ACHN (cell line): ENCODE results near the gene C1QTNF3.
"Not testable (repeated sequence)": the region's sequence is repeated elsewhere in the genome, so short reads cannot be mapped to it uniquely, and the experiment has no call there.

ENCODE experiments used
- DNase-seq: peaks from one replicate; pipeline ENCODE4 v3.0.0-alpha.2; 2015
- in situ Hi-C: cut with HindIII; loops from 2 replicates; pipeline ENCODE4 v1.10.0; 2017; ENCODE audit warnings: low sequenced_read_pairs, low pct_ligation_motif_present, low pct_unique_long_range_greater_than_20kb

Gene C1QTNF3, protein sequence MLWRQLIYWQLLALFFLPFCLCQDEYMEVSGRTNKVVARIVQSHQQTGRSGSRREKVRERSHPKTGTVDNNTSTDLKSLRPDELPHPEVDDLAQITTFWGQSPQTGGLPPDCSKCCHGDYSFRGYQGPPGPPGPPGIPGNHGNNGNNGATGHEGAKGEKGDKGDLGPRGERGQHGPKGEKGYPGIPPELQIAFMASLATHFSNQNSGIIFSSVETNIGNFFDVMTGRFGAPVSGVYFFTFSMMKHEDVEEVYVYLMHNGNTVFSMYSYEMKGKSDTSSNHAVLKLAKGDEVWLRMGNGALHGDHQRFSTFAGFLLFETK

GRCh38 chr5:34043099-34043876 is at the start of gene C1QTNF3:
C1QTNF3 (minus strand) TSS chr5:34043213; CDS start chr5:34043125, 88 bp downstream.
- in situ Hi-C loops = no loop called here
- DNase-seq = no peak

- DNase-seq, in situ Hi-C loops: not testable (repeated sequence)
Observed at GRCh38 chr5:34091039-34091438, 48.0 kb upstream of the C1QTNF3 start.

DNA sequence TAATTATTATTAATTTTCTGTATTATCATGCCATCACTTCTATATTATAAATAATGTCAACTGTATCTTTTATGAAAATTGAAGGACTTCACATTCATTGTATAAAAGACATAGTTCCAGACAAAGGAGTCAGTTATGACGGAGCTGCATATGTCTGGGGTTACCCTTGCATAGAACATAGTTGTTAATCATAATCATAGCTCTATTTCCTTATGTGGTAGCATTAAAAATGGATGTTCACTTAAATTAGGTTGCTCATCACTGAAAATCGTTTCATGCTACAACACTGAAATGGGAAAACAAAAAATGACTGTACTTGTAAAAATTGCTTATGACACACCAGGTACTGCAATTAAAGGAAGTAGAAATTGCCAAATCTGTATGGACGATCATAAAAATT is 46.8 kb upstream of the C1QTNF3 start:
- DNase-seq, in situ Hi-C loops: not testable (repeated sequence)

GRCh38 chr5:34087728-34088127 is 44.7 kb upstream of the C1QTNF3 start:
- in situ Hi-C loops, DNase-seq: not testable (repeated sequence)

DNA sequence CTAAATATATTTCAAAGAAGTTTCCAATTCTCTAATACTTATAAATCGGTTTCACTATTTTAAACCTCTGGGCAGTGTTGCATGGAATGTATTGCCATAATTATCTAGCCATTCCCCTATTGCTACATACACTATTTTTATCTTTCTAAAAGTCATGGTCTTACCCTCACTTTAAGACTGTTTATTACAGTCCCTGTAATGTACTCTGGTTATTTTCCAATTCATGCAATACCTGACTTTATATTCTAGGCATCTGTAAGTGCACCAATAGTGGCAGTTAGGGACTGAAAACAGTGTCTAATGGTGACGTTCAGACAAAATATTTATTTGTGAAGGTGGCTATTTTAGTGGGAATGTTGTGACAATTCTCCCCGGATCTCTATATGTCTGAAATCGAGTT is 40.9 kb upstream of the C1QTNF3 start:
- in situ Hi-C loops = not testable (repeated sequence)

GRCh38 chr5:34079505-34079904 is 36.5 kb upstream of the C1QTNF3 start:
- DNase-seq, in situ Hi-C loops: not testable (repeated sequence)

More for the DNA sequence above, 40.9 kb upstream of the C1QTNF3 start:
- not testable (repeated sequence) for DNase-seq

DNA sequence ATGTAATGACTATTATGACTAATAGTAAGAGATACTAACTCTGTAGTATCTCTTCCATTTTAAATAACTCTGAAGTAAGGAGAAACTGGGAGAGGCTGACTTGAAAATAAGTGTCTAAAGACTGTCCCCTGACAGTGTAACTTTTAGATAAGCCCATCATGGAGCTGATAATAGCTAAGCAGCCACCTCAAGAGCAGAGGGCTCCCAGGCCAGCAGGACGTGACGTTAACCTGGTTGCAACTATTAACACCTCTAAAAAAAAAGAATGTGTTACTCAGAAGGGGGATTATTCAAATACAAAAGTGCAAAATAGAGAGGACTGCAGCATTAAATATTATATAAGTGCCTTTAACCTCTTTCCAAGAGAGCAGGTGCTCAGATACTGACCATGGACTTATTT is 34.6 kb upstream of the C1QTNF3 start:
- in situ Hi-C loops, DNase-seq: not testable (repeated sequence)

- DNase-seq, in situ Hi-C loops: not testable (repeated sequence)
Observed at GRCh38 chr5:34076719-34077364, 33.8 kb upstream of the C1QTNF3 start.

GRCh38 chr5:34074472-34074871 is 31.5 kb upstream of the C1QTNF3 start:
- peak; percentile 10 for DNase-seq
- in situ Hi-C loops = not testable (repeated sequence)

DNA sequence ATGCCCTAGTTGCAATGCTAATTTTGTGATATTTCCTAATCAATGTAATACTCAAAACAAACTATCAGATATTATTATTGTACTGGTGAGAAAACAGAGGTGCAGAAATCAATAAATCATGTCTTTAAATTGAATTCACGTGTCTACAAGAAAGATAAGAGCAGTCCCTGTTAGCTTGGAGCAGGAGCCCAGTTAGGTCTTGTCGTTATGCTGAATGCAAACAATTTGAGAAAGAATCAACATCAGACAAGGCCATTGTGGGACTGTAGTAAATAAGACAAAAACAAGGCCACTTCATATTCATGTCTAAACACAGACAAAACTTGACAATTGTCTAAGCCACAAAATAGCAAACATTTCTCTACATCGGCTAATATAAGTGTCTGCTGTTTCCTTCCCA is 31.1 kb upstream of the C1QTNF3 start:
- DNase-seq, in situ Hi-C loops: not testable (repeated sequence)

DNA sequence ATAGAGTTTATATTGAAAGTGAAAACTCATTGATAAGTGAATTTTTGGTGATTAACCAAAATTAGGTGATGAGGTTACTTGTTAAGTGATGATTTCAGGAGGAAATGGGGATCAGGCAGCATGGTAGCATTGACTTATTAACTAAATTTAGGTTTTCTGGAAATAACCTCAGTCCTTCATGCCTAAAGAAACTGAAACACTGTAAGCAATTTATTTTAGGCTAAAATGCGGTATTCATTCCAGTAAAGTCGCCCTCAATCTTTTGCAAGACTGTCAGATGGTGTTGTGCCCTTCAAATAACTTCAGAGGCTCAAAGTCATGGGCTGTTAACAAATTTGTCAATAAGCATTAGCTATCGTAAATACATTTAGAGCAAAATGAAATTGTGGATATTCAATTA is 27.6 kb upstream of the C1QTNF3 start:
- in situ Hi-C loops, DNase-seq: not testable (repeated sequence)

DNA sequence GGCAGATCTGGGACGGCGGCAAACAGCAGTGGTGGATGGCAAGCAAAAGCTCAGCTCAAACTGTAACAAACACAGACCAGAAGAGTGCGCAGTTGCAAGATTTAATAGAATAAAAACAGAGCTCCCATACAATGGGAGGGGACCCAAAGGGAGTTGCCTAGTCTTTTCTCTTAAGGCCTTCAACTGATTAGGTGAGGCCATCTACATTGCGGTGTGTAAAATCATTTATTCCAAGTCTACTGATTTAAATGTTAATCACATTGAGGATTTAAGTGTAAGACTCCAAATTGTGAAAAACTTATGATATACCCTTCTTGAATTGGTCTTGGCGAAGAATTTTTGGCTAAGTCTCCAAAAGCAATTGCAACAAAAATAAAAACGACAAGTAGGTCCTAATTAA is 21.6 kb upstream of the C1QTNF3 start:
- in situ Hi-C loops = no loop called here
- DNase-seq = no peak

- DNase-seq = no peak
- in situ Hi-C loops = no loop called here
Observed at GRCh38 chr5:34062419-34062818, 19.4 kb upstream of the C1QTNF3 start.

DNA sequence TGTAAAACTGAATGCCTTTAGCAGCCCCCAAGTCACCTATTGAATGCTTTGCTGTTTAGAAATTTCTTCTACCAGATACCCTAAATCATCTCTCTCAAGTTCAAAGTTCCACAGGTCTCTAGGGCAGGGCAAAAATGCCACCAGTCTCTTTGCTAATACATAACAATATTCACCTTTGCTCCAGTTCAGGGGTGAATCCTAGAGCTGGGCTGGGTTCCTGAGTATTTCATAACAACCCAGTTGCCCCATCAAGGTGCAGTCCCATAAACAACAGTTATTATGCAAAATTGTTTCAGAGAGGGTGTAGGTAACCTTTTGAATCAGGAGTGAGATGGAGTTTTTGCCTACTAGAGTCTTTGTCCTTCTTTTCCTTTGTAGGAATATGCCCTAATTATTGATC is 19.0 kb upstream of the C1QTNF3 start:
- DNase-seq = no peak
- in situ Hi-C loops = no loop called here

GRCh38 chr5:34059977-34060376 is 17.0 kb upstream of the C1QTNF3 start:
- no peak for DNase-seq
- in situ Hi-C loops = no loop called here

- in situ Hi-C loops = no loop called here
- DNase-seq = no peak
Observed at GRCh38 chr5:34058532-34058931, 15.5 kb upstream of the C1QTNF3 start.

GRCh38 chr5:34057569-34057968 is 14.6 kb upstream of the C1QTNF3 start:
- no peak for DNase-seq
- in situ Hi-C loops = no loop called here

DNA sequence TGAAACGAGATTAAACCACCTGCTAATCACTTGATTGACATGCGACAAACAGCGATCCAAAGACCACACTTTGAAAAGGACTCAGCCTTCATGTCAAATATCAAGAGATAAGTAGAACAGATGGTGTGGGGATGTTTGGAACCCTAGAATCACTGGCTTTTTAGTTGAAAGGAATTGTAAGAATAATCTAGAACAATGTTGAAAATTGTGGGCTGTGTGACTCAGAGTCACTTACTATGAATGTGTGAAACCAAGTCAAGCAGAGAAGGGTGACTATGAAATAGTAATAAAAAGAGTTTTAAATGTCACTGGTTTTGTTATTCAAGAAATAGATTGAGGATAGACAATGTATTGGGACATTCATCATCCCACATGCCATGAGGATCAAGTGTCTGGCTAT is 14.1 kb upstream of the C1QTNF3 start:
- DNase-seq = no peak
- in situ Hi-C loops = no loop called here

DNA sequence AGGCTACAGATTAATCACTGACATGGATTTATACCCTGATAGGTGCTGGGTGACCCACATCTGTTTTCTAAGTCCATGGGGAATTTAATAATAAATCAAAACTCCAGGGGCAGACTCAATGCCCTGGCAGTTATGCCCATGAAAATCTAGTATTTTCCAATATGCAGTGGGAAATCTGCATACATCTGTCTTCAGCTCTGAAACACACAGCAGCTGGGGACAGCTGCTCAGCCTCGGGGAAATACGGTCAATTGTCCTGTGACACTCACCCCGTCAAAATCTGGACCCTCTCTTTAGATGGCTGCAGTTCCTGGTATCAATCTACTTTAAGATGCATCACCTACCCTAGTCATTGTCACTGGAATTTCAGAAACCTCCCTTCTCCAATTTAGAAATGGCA is 12.7 kb upstream of the C1QTNF3 start:
- in situ Hi-C loops = no loop called here
- no peak for DNase-seq
